Large intestine (tissue), 3 donors: ENCODE results near the gene CRYBG2. TPM values are rescaled to one million over a fixed set of nuclear protein-coding genes. Genes with fewer than 3 reads are reported as not detected.
"Not testable (repeated sequence)": the region's sequence is repeated elsewhere in the genome, so short reads cannot be mapped to it uniquely, and the experiment has no call there.

Experiments used
- DNase-seq, 2 donors: peaks; one replicate each; pipeline versions ENCODE4 v3.0.0 to v3.0.0-alpha.2; 2013
- H3K27ac ChIP-seq: one replicate; pipeline ENCODE4 v1.5.1; 2013; ENCODE audit warnings: low read length
- H3K27me3 ChIP-seq: 2 replicates; pipeline ENCODE4 v1.6.1; 2013; ENCODE audit warnings: low read length; ENCODE audit not compliant: control insufficient read depth, insufficient read depth
- H3K36me3 ChIP-seq: 2 replicates; pipeline ENCODE4 v1.6.1; 2013; ENCODE audit warnings: low read length; ENCODE audit not compliant: control insufficient read depth, insufficient read depth
- H3K4me1 ChIP-seq: one replicate; pipeline ENCODE4 v1.6.1; 2013; ENCODE audit warnings: low read length; ENCODE audit not compliant: control insufficient read depth, insufficient read depth
- H3K4me3 ChIP-seq: one replicate; pipeline ENCODE4 v1.5.1; 2013; ENCODE audit warnings: low read length
- H3K9me3 ChIP-seq: one replicate; pipeline ENCODE4 v1.6.1; 2013; ENCODE audit warnings: mild to moderate bottlenecking, low read depth, low read length, moderate library complexity; ENCODE audit not compliant: control insufficient read depth
- WGBS: methylation state at CpG from one replicate; pipeline ENCODE4 v1.1.5; 2013; ENCODE audit warnings: low lambda C conversion rate; ENCODE audit not compliant: insufficient coverage; 5-methylcytosine and 5-hydroxymethylcytosine counted together
- polyA plus RNA-seq: library from polyadenylated mRNA; unstranded; fragments of 120-200 nt; gene quantifications from one replicate; pipeline ENCODE4 v1.2.1, GENCODE V29; 2013

The CRYBG2 gene
- polyA plus RNA-seq, 1 donor: 3.9 TPM

- no CpG with 5 or more reads among the region's 52 CpGs for WGBS
- peak; percentile 84 to 94 for DNase-seq
- H3K27ac ChIP-seq: peak overlapping the region; percentile 38
- H3K4me3 ChIP-seq: peak overlapping the region; percentile 54
- peaks cover 5% of the 10 kb centered on the region for H3K4me1 ChIP-seq
- no peaks in the 10 kb centered on the region for H3K36me3 ChIP-seq
- peaks cover 7% of the 10 kb centered on the region for H3K27me3 ChIP-seq
- no peaks in the 10 kb centered on the region for H3K9me3 ChIP-seq
These were observed 17.3 kb downstream of the CRYBG2 start for GRCh38 chr1:26336477-26337205.

GRCh38 chr1:26335774-26336476 lies 18.0 kb downstream of the CRYBG2 start:
- DNase-seq: no peak
- H3K9me3 ChIP-seq: no peaks in the 10 kb centered on the region
- 13% methylated on average over 5 of the region's 41 CpGs for WGBS
- H3K4me1 ChIP-seq: peaks cover 5% of the 10 kb centered on the region
- no peak overlapping the region for H3K27ac ChIP-seq
- no peaks in the 10 kb centered on the region for H3K36me3 ChIP-seq
- H3K4me3 ChIP-seq: peak overlapping the region; percentile 54
- H3K27me3 ChIP-seq: peaks cover 7% of the 10 kb centered on the region

- WGBS: no CpG with 5 or more reads among the region's 8 CpGs
- H3K4me3 ChIP-seq, H3K4me1 ChIP-seq, H3K36me3 ChIP-seq, H3K9me3 ChIP-seq, H3K27me3 ChIP-seq, DNase-seq, H3K27ac ChIP-seq: not testable (repeated sequence)
These were observed 20.6 kb downstream of the CRYBG2 start for GRCh38 chr1:26333312-26333711.

GRCh38 chr1:26330276-26330675 lies 23.7 kb downstream of the CRYBG2 start:
- Histone ChIP-seq H3K27me3 (peaks cover 2% of the 10 kb centered on the region), H3K36me3 (no peaks in the 10 kb centered on the region)
- DNase-seq: no peak

GRCh38 chr1:26329380-26329779 lies 24.6 kb downstream of the CRYBG2 start:
- H3K4me3 ChIP-seq, DNase-seq, H3K36me3 ChIP-seq, H3K27me3 ChIP-seq, H3K4me1 ChIP-seq, H3K9me3 ChIP-seq, H3K27ac ChIP-seq: not testable (repeated sequence)
- WGBS: no CpG with 5 or more reads among the region's 4 CpGs

More at GRCh38 chr1:26330276-26330675, 23.7 kb downstream of the CRYBG2 start:
- no CpG with 5 or more reads among the region's 5 CpGs for WGBS
- H3K4me1 ChIP-seq: no peaks in the 10 kb centered on the region
- H3K9me3 ChIP-seq: no peaks in the 10 kb centered on the region
- no peak overlapping the region for H3K27ac ChIP-seq
- H3K4me3 ChIP-seq: no peak overlapping the region

- no peaks in the 10 kb centered on the region for H3K4me1 ChIP-seq
- DNase-seq: no peak
- H3K27me3 ChIP-seq: no peaks in the 10 kb centered on the region
- H3K9me3 ChIP-seq: no peaks in the 10 kb centered on the region
- no CpG with 5 or more reads among the region's 8 CpGs for WGBS
- no peak overlapping the region for H3K27ac ChIP-seq
- H3K36me3 ChIP-seq: no peaks in the 10 kb centered on the region
- no peak overlapping the region for H3K4me3 ChIP-seq
These were observed 25.3 kb downstream of the CRYBG2 start for GRCh38 chr1:26328597-26328996.

- H3K9me3 ChIP-seq: no peaks in the 10 kb centered on the region
- no peak overlapping the region for H3K4me3 ChIP-seq
- 75% methylated on average over 1 of the region's 8 CpGs for WGBS
- no peaks in the 10 kb centered on the region for H3K36me3 ChIP-seq
- H3K4me1 ChIP-seq: no peaks in the 10 kb centered on the region
- H3K27me3 ChIP-seq: no peaks in the 10 kb centered on the region
- no peak for DNase-seq
- H3K27ac ChIP-seq: no peak overlapping the region
These were observed 26.0 kb downstream of the CRYBG2 start for GRCh38 chr1:26327956-26328362.

- Histone ChIP-seq H3K27ac (no peak overlapping the region), H3K27me3 (no peaks in the 10 kb centered on the region), H3K9me3 (no peaks in the 10 kb centered on the region), H3K36me3 (no peaks in the 10 kb centered on the region), H3K4me3 (no peak overlapping the region), H3K4me1 (peaks cover 3% of the 10 kb centered on the region)
- WGBS: no CpG with 5 or more reads among the region's 3 CpGs
- no peak for DNase-seq
These were observed 29.4 kb downstream of the CRYBG2 start for GRCh38 chr1:26324550-26324949.

- Histone ChIP-seq H3K4me1 (peaks cover 3% of the 10 kb centered on the region), H3K36me3 (no peaks in the 10 kb centered on the region), H3K27me3 (no peaks in the 10 kb centered on the region), H3K27ac (no peak overlapping the region), H3K4me3 (no peak overlapping the region), H3K9me3 (no peaks in the 10 kb centered on the region)
- DNase-seq: no peak
- WGBS: no CpG with 5 or more reads among the region's 2 CpGs
These were observed 30.5 kb downstream of the CRYBG2 start for GRCh38 chr1:26323382-26323781.

GRCh38 chr1:26322042-26322331 lies 31.9 kb downstream of the CRYBG2 start:
- Histone ChIP-seq H3K27ac (no peak overlapping the region), H3K4me3 (no peak overlapping the region)
- no CpG with 5 or more reads among the region's 10 CpGs for WGBS

More at GRCh38 chr1:26322042-26322331, 31.9 kb downstream of the CRYBG2 start:
- H3K4me1 ChIP-seq: peaks cover 3% of the 10 kb centered on the region
- no peaks in the 10 kb centered on the region for H3K27me3 ChIP-seq
- H3K36me3 ChIP-seq: no peaks in the 10 kb centered on the region
- DNase-seq: no peak
- no peaks in the 10 kb centered on the region for H3K9me3 ChIP-seq
